K562 (cell line): Measurements from ENCODE around the gene ZNF672. TPM values are rescaled to one million over a fixed set of nuclear protein-coding genes. Genes with fewer than 3 reads are reported as not detected.
A peak's percentile ranks its signal among the peaks of the same experiment; 100 is the strongest.

Experiments
- ATAC-seq: fragments of 200-7000 bp; cut with Tn5 transposase; 3 replicates; pipeline ENCODE4 v1.9.1; 2020; ENCODE audit warnings: moderate library complexity
- BruUV-seq: library from RNA; stranded (reverse); fragments of 400-500 nt; replicated peaks from 2 replicates; lab custom pipeline; 2021; lab: Mats Ljungman, UMichigan
- CTCF ChIA-PET: fragments of 300-600 bp; formaldehyde crosslinking; extraction: SDS; loops from one replicate; lab custom pipeline; 2021; ENCODE audit warnings: low intra/inter-chr PET ratio; lab: Yijun Ruan, JAX
- POLR2A ChIA-PET: fragments of 300-600, 350-650 bp; sonication (Branson Sonifier 250); formaldehyde crosslinking; extraction: SDS; loops from one replicate; lab custom pipeline; 2021; ENCODE audit warnings: antibody characterized with exemption, inconsistent platforms; lab: Yijun Ruan, JAX
- DNase-seq, 4 experiments: peaks; one replicate each; pipeline versions ENCODE4 v3.0.0 to v3.0.0-alpha.2; 2011 to 2018; ENCODE audit warnings: low spot score in 3 of 4, mixed read lengths in 3 of 4; ENCODE audit errors: extremely low read depth in 1 of 4
- FAIRE-seq: peaks from 2 replicates; lab custom pipeline; 2011; peaks lifted over from hg19 to GRCh38; lab: Jason Lieb, UNC
- H2AFZ ChIP-seq: 2 replicates; pipeline ENCODE4 v1.6.0; 2011; ENCODE audit warnings: low read depth, low read length, control low read depth, inconsistent platforms
- H3K27ac ChIP-seq: fragments of 200-600 bp; 3 replicates; pipeline ENCODE4 v1.8.0; 2011; ENCODE audit warnings: low read depth, mild to moderate bottlenecking, control low read depth, inconsistent platforms, low read length, moderate library complexity, mixed read lengths; ENCODE audit errors: extremely low read depth
- H3K27me3 ChIP-seq, 2 experiments: fragments of 300-600 bp in 1 of 2; 2 replicates in 1 of 2; 3 replicates in 1 of 2; pipeline versions ENCODE4 v1.6.0 to v1.8.0; 2011; ENCODE audit warnings: inconsistent platforms in 2 of 2, low read length in 2 of 2, mild to moderate bottlenecking in 1 of 2, mixed read lengths in 1 of 2, moderate library complexity in 1 of 2; ENCODE audit not compliant: control insufficient read depth in 2 of 2, insufficient read depth in 2 of 2
- H3K36me3 ChIP-seq: fragments of 300-600 bp; 3 replicates; pipeline ENCODE4 v1.8.0; 2011; ENCODE audit warnings: mild to moderate bottlenecking, low read length, inconsistent platforms; ENCODE audit not compliant: control insufficient read depth, insufficient read depth
- H3K4me1 ChIP-seq, 2 experiments: fragments of 200-600 bp in 1 of 2; replicated peaks in 1 of 2; 2 replicates in 1 of 2; 3 replicates in 1 of 2; pipeline versions ENCODE4 v1.5.1 to v1.8.0; 2011; ENCODE audit warnings: inconsistent platforms in 2 of 2, low read length in 2 of 2, mild to moderate bottlenecking in 1 of 2, mixed read lengths in 1 of 2, moderate library complexity in 1 of 2; ENCODE audit not compliant: control insufficient read depth in 2 of 2, insufficient read depth in 2 of 2
- H3K4me2 ChIP-seq: 2 replicates; pipeline ENCODE4 v1.6.1; 2011; ENCODE audit warnings: low read length, control low read depth, inconsistent platforms, mixed read lengths; ENCODE audit not compliant: insufficient read depth
- H3K4me3 ChIP-seq: fragments of 200-600 bp; sonication (generic), shearing (Covaris generic); 2 replicates; pipeline ENCODE4 v1.5.1; 2016; ENCODE audit warnings: control low read depth, inconsistent platforms
- H3K79me2 ChIP-seq: fragments of 200-600 bp; 3 replicates; pipeline ENCODE4 v1.8.0; 2011; ENCODE audit warnings: low read length, inconsistent platforms; ENCODE audit not compliant: control insufficient read depth, insufficient read depth
- H3K9ac ChIP-seq, 2 experiments: 2 replicates each; pipeline versions ENCODE4 v1.6.0 to v1.6.1; 2011; ENCODE audit warnings: low read depth in 2 of 2, low read length in 2 of 2, control low read depth in 1 of 2, inconsistent platforms in 1 of 2, mild to moderate bottlenecking in 1 of 2, mixed read lengths in 1 of 2; ENCODE audit not compliant: insufficient read depth in 1 of 2
- H3K9me1 ChIP-seq: one replicate; pipeline ENCODE4 v1.6.0; 2011; ENCODE audit warnings: inconsistent platforms, mild to moderate bottlenecking, low read length, moderate library complexity; ENCODE audit not compliant: control insufficient read depth, insufficient read depth
- H3K9me3 ChIP-seq: replicated peaks from 2 replicates; pipeline ENCODE4 v1.5.1; 2011; ENCODE audit warnings: low read depth, low read length, inconsistent platforms; ENCODE audit not compliant: control insufficient read depth, insufficient read depth
- H4K20me1 ChIP-seq: replicated peaks from 2 replicates; pipeline ENCODE4 v1.6.1; 2011; ENCODE audit warnings: low read length, inconsistent platforms, mixed read lengths; ENCODE audit not compliant: control insufficient read depth, insufficient read depth
- HMGXB4 ChIP-seq: sonication (generic); formaldehyde crosslinking; IDR thresholded peaks from 2 replicates; pipeline ENCODE4 v1.8.1; 2023; ENCODE audit warnings: mild to moderate bottlenecking, missing genetic modification reagents
- MAFK ChIP-seq: IDR thresholded peaks from 2 replicates; pipeline ENCODE4 v1.6.1; 2011; ENCODE audit warnings: low read length, improper control_type of control experiment
- SOX6 ChIP-seq: fragments of 450-650 bp; IDR thresholded peaks from 2 replicates; pipeline ENCODE4 v1.6.1; 2014; ENCODE audit warnings: mild to moderate bottlenecking
- TOE1 ChIP-seq, 2 experiments: fragments of 450-650 bp in 1 of 2; sonication (generic) in 1 of 2; formaldehyde crosslinking in 1 of 2; IDR thresholded peaks; 2 replicates each; pipeline versions ENCODE4 v1.7.1 to v1.8.0; 2016 to 2022; ENCODE audit warnings: borderline replicate concordance in 2 of 2, mild to moderate bottlenecking in 2 of 2, antibody characterized with exemption in 1 of 2, inconsistent platforms in 1 of 2, low read depth in 1 of 2, missing genetic modification reagents in 1 of 2, moderate library complexity in 1 of 2
- ZNF224 ChIP-seq: sonication (generic); formaldehyde crosslinking; IDR thresholded peaks from 2 replicates; pipeline ENCODE4 v1.8.0; 2022; ENCODE audit warnings: mild to moderate bottlenecking, missing genetic modification reagents
- WGBS: fragments of 100-300 bp; shearing (Covaris generic); methylation state at CpG from one replicate; pipeline ENCODE4 v1.1.6; 2016; ENCODE audit warnings: low coverage, mixed read lengths; ENCODE audit not compliant: insufficient coverage; ENCODE audit errors: missing lambda C conversion rate; 5-methylcytosine and 5-hydroxymethylcytosine counted together
- in situ Hi-C: fragments of 300-500 bp; cut with MboI; formaldehyde crosslinking; loops from 4 replicates; pipeline ENCODE4 v1.15.0; 2018; ENCODE audit warnings: inconsistent platforms, mixed read lengths
- intact Hi-C: fragments of 100-400 bp; cut with micrococcal nuclease; formaldehyde crosslinking; loops from 2 replicates; pipeline ENCODE4 v1.14.2; 2022
- polyA plus RNA-seq, 8 experiments: library from polyadenylated mRNA; depleted of rRNA in 4 of 8; stranded (reverse) in 5 of 8; unstranded in 3 of 8; fragments of >200 nt; fragmentation: Nextera tagmentation in 2 of 8; fragmentation: Illumina TruSeq in 1 of 8; extraction: Ambion mirVana in 2 of 8; extraction: Trizol in 1 of 8; gene quantifications; 2 replicates each; pipeline versions ENCODE4 v1.2.1 to v1.2.3, GENCODE V29; 2011 to 2014; ENCODE audit warnings: inconsistent platforms in 1 of 8, missing spikeins in 1 of 8
- total RNA-seq, 7 experiments: library from RNA; depleted of rRNA in 6 of 7; stranded (reverse); fragments of >200 nt in 6 of 7; fragmentation: Illumina TruSeq in 2 of 7; extraction: Trizol in 2 of 7; gene quantifications; 2 replicates each; pipeline versions ENCODE4 v1.2.1 to v1.2.3, GENCODE V29; 2011 to 2021; ENCODE audit warnings: low replicate concordance in 1 of 7

The ZNF672 gene
- total and polyA plus RNA-seq, 9 of the 15 experiments (the other 6 are each of a cell fraction or from before 2014, with no cell fraction given), result 1.9 to 57.9 (median 24.1) TPM

GRCh38 chr1:248857201-248857600 is 19.2 kb downstream of the ZNF672 start:
- no peak overlapping the region; the same call in 1 of the 2 replicates for H2AFZ ChIP-seq
- TF ChIP-seq TOE1 (IDR thresholded peaks at IDR 0.05; ENCODE audit: borderline replicate concordance) (no peak), TOE1 (CRISPR knock-in tag; IDR thresholded peaks at IDR 0.05; ENCODE audit: borderline replicate concordance, low read depth) (no peak), MAFK (no peak), ZNF224 (no peak), HMGXB4 (no peak; the same call in 1 of the 2 replicates), SOX6 (no peak)
- DNase-seq, result peak in 1 of 4 experiments; percentile 39
- H3K9me3 ChIP-seq, result no peaks in the 10 kb centered on the region
- peak overlapping the region; percentile 99 for H3K27ac ChIP-seq
- peak overlapping the region; percentile 66 for H3K4me3 ChIP-seq
- peaks cover 38 to 45% of the 10 kb centered on the region in 2 experiments for H3K4me1 ChIP-seq
- ChIA-PET POLR2A (interaction anchor here (1.3 to 1.5 kb wide), 2 partner anchors 11 to 53 kb away, joined by 3 read pairs; no protein-coding TSS in a partner anchor), CTCF (interaction anchor here (0.6 to 2.8 kb wide), 3 partner anchors 26 to 49 kb away, joined by 3 to 12 read pairs (median 12); no protein-coding TSS in a partner anchor)
- peak overlapping the region; percentile 100 for H3K4me2 ChIP-seq
- peaks cover 3% of the 10 kb centered on the region for H3K9me1 ChIP-seq
- H4K20me1 ChIP-seq, result no peaks in the 10 kb centered on the region
- peak; percentile 3 for ATAC-seq
- 40% methylated on average over 7 of the region's 7 CpGs for WGBS
- H3K27me3 ChIP-seq, result no peaks in the 10 kb centered on the region
- peak overlapping the region; percentile 93 to 97 for H3K9ac ChIP-seq
- in situ Hi-C loops (no loop called here), intact Hi-C loops (no loop called here)
- peaks cover 64% of the 10 kb centered on the region for H3K79me2 ChIP-seq
- TSS peak; percentile 46 for BruUV-seq
- no peak for FAIRE-seq
- H3K36me3 ChIP-seq, result peaks cover 53% of the 10 kb centered on the region
